Testis (tissue), 2 donors: Measurements from ENCODE around the gene COL4A3.

Experiments used
- POLR2A ChIP-seq: fragments of 450-650 bp; IDR thresholded peaks from one replicate; pipeline ENCODE4 v1.6.1; 2017; ENCODE audit warnings: antibody characterized with exemption, mild to moderate bottlenecking, moderate library complexity
- TF ChIP-seq, protein P1 (sequence below), 3 experiments: fragments of 450-650 bp in 2 of 3; fragments of 200-600 bp in 1 of 3; sonication (generic) in 1 of 3; IDR thresholded peaks; one replicate each; pipeline ENCODE4 v1.5.1; 2016 to 2019; ENCODE audit warnings: antibody characterized with exemption in 3 of 3, mild to moderate bottlenecking in 2 of 3, moderate library complexity in 1 of 3

DNA sequence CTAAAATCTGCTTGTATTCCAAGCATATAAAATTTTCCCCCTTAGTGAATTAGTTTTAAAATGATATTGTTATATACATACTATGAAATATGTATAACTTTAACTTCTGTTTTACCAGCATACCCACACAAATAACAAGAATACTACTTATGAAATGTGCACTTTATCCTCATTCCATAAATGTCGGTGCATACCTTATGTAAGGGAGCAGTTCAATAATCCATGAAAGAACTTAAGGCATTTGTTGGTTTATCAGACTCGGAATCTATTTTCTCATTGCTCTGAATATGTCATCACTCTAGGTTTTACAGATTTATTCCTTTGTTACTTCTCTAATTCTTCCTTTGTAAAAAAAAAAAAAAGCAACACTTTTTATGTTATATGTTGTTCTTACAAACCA lies 148.2 kb downstream of the COL4A3 start:
- TF ChIP-seq, protein P1, sequence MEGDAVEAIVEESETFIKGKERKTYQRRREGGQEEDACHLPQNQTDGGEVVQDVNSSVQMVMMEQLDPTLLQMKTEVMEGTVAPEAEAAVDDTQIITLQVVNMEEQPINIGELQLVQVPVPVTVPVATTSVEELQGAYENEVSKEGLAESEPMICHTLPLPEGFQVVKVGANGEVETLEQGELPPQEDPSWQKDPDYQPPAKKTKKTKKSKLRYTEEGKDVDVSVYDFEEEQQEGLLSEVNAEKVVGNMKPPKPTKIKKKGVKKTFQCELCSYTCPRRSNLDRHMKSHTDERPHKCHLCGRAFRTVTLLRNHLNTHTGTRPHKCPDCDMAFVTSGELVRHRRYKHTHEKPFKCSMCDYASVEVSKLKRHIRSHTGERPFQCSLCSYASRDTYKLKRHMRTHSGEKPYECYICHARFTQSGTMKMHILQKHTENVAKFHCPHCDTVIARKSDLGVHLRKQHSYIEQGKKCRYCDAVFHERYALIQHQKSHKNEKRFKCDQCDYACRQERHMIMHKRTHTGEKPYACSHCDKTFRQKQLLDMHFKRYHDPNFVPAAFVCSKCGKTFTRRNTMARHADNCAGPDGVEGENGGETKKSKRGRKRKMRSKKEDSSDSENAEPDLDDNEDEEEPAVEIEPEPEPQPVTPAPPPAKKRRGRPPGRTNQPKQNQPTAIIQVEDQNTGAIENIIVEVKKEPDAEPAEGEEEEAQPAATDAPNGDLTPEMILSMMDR (IDR thresholded peaks at IDR 0.05): no peak
- TF ChIP-seq POLR2A: no peak
